Activated CD8-positive, alpha-beta memory T cell treated with anti-CD3 and anti-CD28 coated beads, Interleukin-2, amount 50 U/mL, for 24 hours (primary cell): ENCODE results near the gene ZNF343.
"Not testable (repeated sequence)": the region's sequence is repeated elsewhere in the genome, so short reads cannot be mapped to it uniquely, and the experiment has no call there.

Experiments
- DNase-seq: peaks from one replicate; pipeline ENCODE4 v3.0.0-alpha.2; 2020; ENCODE audit errors: extremely low read depth

Gene ZNF343

GRCh38 chr20:2521369-2522305 lies 12.9 kb upstream of the ZNF343 start:
- no peak for DNase-seq

- DNase-seq, result no peak
Observed at GRCh38 chr20:2520617-2521016, 11.9 kb upstream of the ZNF343 start.

GRCh38 chr20:2519115-2519809 lies 10.5 kb upstream of the ZNF343 start:
- DNase-seq, result no peak

DNA sequence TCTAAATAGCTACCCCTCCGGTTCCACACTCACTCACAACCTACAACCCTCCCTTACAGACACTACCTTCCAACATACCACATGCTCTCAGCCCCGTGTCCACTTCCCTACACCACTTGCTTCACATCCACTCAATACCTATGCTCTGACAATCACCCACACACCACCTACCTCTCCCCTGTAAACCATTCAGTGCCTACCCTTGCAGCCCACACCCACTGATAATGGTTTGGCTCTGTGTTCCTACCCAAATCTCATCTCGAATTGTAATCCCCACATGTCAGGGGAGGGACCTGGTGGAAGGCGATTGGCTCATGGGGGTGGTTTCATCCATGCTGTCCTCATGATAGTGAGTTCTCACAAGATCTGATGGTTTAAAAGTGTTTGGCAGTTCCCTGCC lies 9.8 kb upstream of the ZNF343 start:
- no peak for DNase-seq

GRCh38 chr20:2518096-2518495 lies 9.4 kb upstream of the ZNF343 start:
- no peak for DNase-seq

DNA sequence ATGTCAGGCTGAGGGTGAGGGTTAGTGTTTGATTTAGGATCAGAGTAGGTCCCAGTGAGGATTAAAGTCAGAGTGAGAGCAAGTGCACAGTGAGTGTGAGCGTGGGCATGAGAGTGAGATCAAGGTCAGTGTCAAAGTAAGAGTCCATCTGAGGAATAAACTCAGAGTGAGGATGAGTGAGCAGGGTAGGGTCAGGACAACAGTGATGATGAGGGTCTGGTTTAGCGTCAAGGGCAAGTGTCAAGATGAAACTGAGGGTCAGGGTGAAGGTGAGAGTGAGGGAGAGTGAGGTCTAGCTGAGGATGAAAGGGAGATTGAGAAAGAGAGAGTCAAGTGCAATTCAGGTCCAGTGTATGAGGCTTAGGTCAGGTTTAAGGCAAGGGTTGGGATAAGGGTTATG lies 7.7 kb upstream of the ZNF343 start:
- no peak for DNase-seq

DNA sequence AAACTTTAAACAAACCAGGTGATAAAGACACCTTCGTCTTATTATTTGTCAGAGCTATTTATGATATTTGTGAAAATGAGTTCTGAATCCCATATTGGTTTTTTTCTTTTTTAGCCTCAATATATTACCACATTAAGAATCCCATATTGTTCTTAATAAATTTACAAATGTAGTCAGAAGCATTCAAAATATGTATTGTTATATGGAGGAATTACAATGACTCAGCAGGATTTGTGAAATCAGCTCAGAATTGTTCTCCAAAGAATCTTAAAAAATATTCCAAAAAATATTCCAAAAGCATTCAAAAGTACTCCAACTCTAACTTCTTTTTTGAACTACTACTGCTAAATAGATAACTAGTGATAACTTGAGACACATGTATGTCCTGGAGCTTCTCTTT lies 6.5 kb upstream of the ZNF343 start:
- DNase-seq, result no peak

- no peak for DNase-seq
Observed at GRCh38 chr20:2509794-2510193, 1.1 kb upstream of the ZNF343 start.

GRCh38 chr20:2509468-2509781 lies 710 bp upstream of the ZNF343 start:
- DNase-seq, result no peak

GRCh38 chr20:2507875-2508630 lies 662 bp downstream of the ZNF343 start:
- DNase-seq, result no peak

GRCh38 chr20:2507464-2507863 lies 1.3 kb downstream of the ZNF343 start:
- no peak for DNase-seq

- not testable (repeated sequence) for DNase-seq
Observed at GRCh38 chr20:2506426-2506825, 2.3 kb downstream of the ZNF343 start.

DNA sequence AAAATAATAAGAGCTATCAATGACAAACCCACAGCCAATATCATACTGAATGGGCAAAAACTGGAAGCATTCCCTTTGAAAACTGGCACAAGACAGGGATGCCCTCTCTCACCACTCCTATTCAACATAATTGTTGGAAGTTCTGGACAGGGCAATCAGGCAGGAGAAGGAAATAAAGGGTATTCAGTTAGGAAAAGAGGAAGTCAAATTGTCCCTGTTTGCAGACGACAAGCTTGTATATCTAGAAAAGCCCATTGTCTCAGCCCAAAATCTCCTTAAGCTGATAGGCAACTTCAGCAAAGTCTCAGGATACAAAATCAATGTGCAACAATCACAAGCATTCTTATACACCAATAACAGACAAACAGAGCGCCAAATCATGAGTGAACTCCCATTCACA lies 3.9 kb downstream of the ZNF343 start:
- not testable (repeated sequence) for DNase-seq

GRCh38 chr20:2502808-2503384 lies 5.8 kb downstream of the ZNF343 start:
- DNase-seq, result not testable (repeated sequence)

GRCh38 chr20:2485661-2486060 lies 23.1 kb downstream of the ZNF343 start:
- DNase-seq, result no peak

- DNase-seq, result no peak
Observed at GRCh38 chr20:2485080-2485479, 23.6 kb downstream of the ZNF343 start.

DNA sequence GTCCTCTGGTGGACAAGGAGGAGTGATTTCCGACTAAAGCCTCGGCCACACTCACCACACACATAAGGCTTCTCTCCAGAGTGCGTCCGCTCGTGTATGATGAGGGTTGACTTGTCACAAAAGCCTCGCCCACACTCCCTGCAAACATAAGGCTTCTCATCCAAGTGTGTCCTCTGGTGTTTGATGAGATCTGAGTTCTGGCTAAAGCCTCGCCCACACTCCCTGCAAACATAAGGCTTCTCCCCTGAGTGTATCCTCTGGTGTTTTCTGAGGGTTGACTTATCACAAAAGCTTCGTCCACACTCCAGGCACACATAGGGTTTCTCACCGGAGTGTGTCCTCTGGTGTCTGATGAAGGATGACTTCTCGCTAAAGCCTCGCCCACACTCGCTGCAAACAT lies 25.2 kb downstream of the ZNF343 start:
- no peak for DNase-seq

GRCh38 chr20:2480381-2480780 lies 28.3 kb downstream of the ZNF343 start:
- no peak for DNase-seq

DNA sequence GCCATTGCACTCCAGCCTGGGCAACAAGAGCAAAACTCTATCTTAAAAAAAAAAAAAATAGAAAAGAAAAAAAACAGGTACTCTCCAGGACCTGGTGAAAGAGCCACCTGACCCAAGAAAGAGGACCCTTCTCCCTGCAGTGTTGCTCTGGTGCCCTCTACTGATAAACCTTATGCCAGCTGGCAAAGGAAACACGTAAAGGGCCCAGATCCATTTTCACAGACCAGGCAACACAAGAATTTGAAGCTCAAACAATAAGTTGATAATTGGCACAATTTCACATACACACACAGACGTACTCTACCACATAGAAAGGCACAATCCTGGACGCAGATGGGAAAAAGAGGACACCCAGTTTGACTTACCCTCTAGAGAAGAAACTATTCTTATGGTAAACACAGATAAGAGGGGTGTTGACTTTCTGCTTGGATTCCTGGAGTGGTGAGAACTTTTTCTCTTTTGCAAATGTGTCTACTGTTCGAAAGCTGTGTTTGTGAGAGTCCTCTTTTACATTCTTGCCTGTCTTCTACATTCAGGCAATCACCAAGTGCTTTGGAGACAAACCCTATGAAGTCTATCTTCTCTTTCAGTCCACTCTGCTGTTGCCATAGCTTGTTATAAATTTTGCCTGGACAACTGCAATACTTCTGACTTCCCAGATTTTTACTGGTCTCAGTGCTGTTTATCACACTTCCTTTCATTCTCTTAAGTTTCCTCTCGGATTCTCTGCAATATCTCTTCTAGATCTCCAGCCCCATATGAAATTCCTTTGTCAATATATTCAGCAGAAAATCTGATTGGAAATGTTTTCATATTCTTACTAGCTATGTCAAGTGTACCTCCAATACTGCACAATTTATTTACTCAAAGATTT lies 31.7 kb downstream of the ZNF343 start:
- DNase-seq, result no peak

- DNase-seq, result no peak
Observed at GRCh38 chr20:2475850-2476741, 32.6 kb downstream of the ZNF343 start.
